Parathyroid adenoma (tissue), 2 donors: ENCODE results near the gene HAUS1.
A peak's percentile ranks its signal among the peaks of the same experiment; 100 is the strongest.
"Not testable (repeated sequence)": the region's sequence is repeated elsewhere in the genome, so short reads cannot be mapped to it uniquely, and the experiment has no call there.

Experiments
- H2AFZ ChIP-seq: fragments of 300-600 bp; sonication (generic); one replicate; pipeline ENCODE4 v1.7.0; 2017; ENCODE audit warnings: antibody characterized with exemption, mild to moderate bottlenecking
- H3K27ac ChIP-seq: fragments of 300-600 bp; sonication (generic); one replicate; pipeline ENCODE4 v1.7.0; 2017
- H3K27me3 ChIP-seq: fragments of 300-600 bp; sonication (generic); one replicate; pipeline ENCODE4 v1.7.0; 2017; ENCODE audit warnings: low read length; ENCODE audit not compliant: control insufficient read depth, insufficient read depth
- H3K36me3 ChIP-seq: fragments of 300-600 bp; sonication (generic); one replicate; pipeline ENCODE4 v1.7.0; 2017; ENCODE audit warnings: low read length; ENCODE audit not compliant: control insufficient read depth, insufficient read depth
- H3K4me1 ChIP-seq: fragments of 300-600 bp; sonication (generic); one replicate; pipeline ENCODE4 v1.7.0; 2017; ENCODE audit warnings: control low read depth
- H3K4me2 ChIP-seq: fragments of 300-600 bp; sonication (generic); one replicate; pipeline ENCODE4 v1.7.0; 2017; ENCODE audit warnings: low read length
- H3K4me3 ChIP-seq: fragments of 300-600 bp; sonication (generic); one replicate; pipeline ENCODE4 v1.7.0; 2017; ENCODE audit warnings: low read depth, low read length
- H3K79me2 ChIP-seq: fragments of 300-600 bp; sonication (generic); one replicate; pipeline ENCODE4 v1.7.0; 2017; ENCODE audit warnings: control low read depth
- H3K9ac ChIP-seq: fragments of 300-600 bp; sonication (generic); one replicate; pipeline ENCODE4 v1.7.0; 2017; ENCODE audit warnings: mild to moderate bottlenecking
- H3K9me3 ChIP-seq: fragments of 300-600 bp; sonication (generic); one replicate; pipeline ENCODE4 v1.7.0; 2017; ENCODE audit warnings: low read length; ENCODE audit not compliant: control insufficient read depth
- CTCF ChIP-seq: fragments of 300-600 bp; sonication (generic); IDR thresholded peaks from one replicate; pipeline ENCODE4 v1.7.0; 2017; ENCODE audit warnings: antibody characterized with exemption, mild to moderate bottlenecking
- donor health status: primary hyperparathyroidism.

HAUS1 gene

GRCh38 chr18:46158499-46158898, 54.3 kb downstream of the HAUS1 start:
- Histone ChIP-seq H3K36me3 (no peaks in the 10 kb centered on the region), H2AFZ (no peak overlapping the region), H3K79me2 (no peaks in the 10 kb centered on the region), H3K27ac (no peak overlapping the region), H3K4me2 (no peak overlapping the region), H3K4me3 (no peak overlapping the region), H3K9ac (no peak overlapping the region), H3K4me1 (peaks cover 41% of the 10 kb centered on the region), H3K27me3 (no peaks in the 10 kb centered on the region), H3K9me3 (no peaks in the 10 kb centered on the region)
- no peak for TF ChIP-seq CTCF

GRCh38 chr18:46160050-46160798, 56.0 kb downstream of the HAUS1 start:
- no peak overlapping the region for H3K27ac ChIP-seq

GRCh38 chr18:46160840-46161239, 56.7 kb downstream of the HAUS1 start:
- H3K9ac ChIP-seq, H3K36me3 ChIP-seq, H2AFZ ChIP-seq, H3K9me3 ChIP-seq, H3K79me2 ChIP-seq, H3K27me3 ChIP-seq, H3K27ac ChIP-seq, H3K4me3 ChIP-seq, H3K4me2 ChIP-seq: not testable (repeated sequence)
- H3K4me1 ChIP-seq: peaks cover 31% of the 10 kb centered on the region

More at GRCh38 chr18:46160050-46160798, 56.0 kb downstream of the HAUS1 start:
- peaks cover 31% of the 10 kb centered on the region for H3K4me1 ChIP-seq
- H2AFZ ChIP-seq: peak overlapping the region; percentile 51
- TF ChIP-seq CTCF: no peak
- no peaks in the 10 kb centered on the region for H3K27me3 ChIP-seq
- no peaks in the 10 kb centered on the region for H3K36me3 ChIP-seq
- H3K4me2 ChIP-seq: no peak overlapping the region
- H3K4me3 ChIP-seq: no peak overlapping the region
- no peaks in the 10 kb centered on the region for H3K79me2 ChIP-seq
- no peaks in the 10 kb centered on the region for H3K9me3 ChIP-seq
- no peak overlapping the region for H3K9ac ChIP-seq

GRCh38 chr18:46161703-46162396, 57.7 kb downstream of the HAUS1 start:
- Histone ChIP-seq H2AFZ (peak overlapping the region; percentile 42), H3K27ac (no peak overlapping the region), H3K4me3 (no peak overlapping the region), H3K9ac (no peak overlapping the region), H3K27me3 (no peaks in the 10 kb centered on the region), H3K4me2 (no peak overlapping the region), H3K79me2 (no peaks in the 10 kb centered on the region), H3K9me3 (no peaks in the 10 kb centered on the region), H3K36me3 (no peaks in the 10 kb centered on the region), H3K4me1 (peaks cover 22% of the 10 kb centered on the region)
- no peak for TF ChIP-seq CTCF

GRCh38 chr18:46163091-46163490, 58.9 kb downstream of the HAUS1 start:
- Histone ChIP-seq H3K4me3 (no peak overlapping the region), H3K4me1 (peaks cover 14% of the 10 kb centered on the region), H3K4me2 (no peak overlapping the region), H3K27ac (no peak overlapping the region), H2AFZ (no peak overlapping the region), H3K27me3 (no peaks in the 10 kb centered on the region), H3K9ac (no peak overlapping the region), H3K9me3 (no peaks in the 10 kb centered on the region), H3K36me3 (no peaks in the 10 kb centered on the region), H3K79me2 (no peaks in the 10 kb centered on the region)
- no peak for TF ChIP-seq CTCF
